Measurements from ENCODE around the gene FNDC3B.
A peak's percentile ranks its signal among the peaks of the same experiment; 100 is the strongest.
"Not testable (repeated sequence)": the region's sequence is repeated elsewhere in the genome, so short reads cannot be mapped to it uniquely, and the experiment has no call there.

FNDC3B gene

GRCh38 chr3:172222478-172223071, 183.2 kb downstream of the FNDC3B start:
- no peak for DNase-seq

DNA sequence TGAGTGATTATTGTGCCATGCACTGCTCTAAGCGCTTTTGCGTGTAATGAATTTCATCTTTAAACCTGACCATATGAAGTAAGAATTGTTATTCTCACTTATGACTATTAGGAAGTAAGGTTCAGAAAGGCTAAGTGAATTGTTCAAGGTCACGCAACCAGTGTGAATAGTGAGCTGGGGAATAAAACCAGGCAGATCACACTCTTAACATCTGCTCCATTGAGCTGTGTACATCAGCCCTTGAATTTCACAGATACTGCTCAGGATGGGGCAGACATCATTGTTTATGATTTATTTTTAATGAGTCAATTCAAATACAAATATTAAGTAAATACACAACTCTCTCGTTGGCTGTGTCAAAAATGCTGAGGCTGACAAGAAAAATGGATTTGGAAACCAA, 184.5 kb downstream of the FNDC3B start:
- DNase-seq, result peak; percentile 50

DNA sequence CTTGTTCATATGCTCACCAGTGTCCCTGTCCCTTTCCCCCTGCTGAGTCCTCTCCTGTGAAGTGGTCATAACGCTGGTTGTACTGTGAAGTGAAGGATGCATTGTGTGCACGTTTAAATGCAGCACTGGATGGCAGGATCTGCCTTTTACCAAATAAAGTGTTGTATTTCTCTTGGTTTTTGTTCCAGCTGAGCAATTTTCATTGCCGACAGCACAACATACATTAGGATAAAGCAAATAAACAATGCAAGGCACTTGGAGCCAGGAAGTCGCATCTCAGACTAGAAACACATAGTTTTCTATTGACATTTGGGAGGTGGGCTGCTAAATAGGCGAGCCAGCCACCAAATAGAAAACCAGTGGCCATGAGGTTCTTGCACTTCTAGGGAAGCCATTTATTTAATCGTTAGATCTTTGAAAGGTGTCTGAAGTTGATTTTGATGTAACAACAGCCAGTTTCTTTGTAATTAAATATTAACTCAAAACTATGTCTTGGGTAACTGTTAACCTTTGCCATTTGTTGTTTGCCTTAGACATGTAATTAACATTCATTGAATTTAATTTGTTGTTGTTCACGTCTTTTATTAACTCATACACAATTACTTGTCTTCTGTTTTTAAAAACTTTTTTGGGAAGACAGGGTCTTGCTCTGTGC, 185.3 kb downstream of the FNDC3B start:
- DNase-seq, result peak; percentile 90

GRCh38 chr3:172225215-172225707, 185.9 kb downstream of the FNDC3B start:
- no peak for DNase-seq

DNA sequence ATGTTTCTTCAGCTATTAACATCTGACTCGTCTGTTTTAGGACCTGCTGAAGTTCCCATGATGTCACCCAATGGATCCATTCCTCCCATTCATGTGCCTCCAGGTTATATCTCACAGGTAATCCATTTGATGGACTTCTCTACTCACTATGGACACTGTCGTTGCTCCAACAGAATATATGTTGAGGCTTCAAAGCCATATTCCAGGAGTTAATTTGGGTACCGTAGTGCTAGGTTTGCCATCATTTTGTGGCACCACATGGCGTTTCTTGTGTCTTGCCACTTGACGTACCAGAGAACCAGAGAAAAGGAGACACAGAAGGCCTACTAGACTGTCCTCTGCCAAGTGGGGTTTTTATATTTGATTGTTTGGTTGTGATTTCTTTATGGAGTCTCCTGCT, 187.5 kb downstream of the FNDC3B start:
- DNase-seq, result no peak

DNA sequence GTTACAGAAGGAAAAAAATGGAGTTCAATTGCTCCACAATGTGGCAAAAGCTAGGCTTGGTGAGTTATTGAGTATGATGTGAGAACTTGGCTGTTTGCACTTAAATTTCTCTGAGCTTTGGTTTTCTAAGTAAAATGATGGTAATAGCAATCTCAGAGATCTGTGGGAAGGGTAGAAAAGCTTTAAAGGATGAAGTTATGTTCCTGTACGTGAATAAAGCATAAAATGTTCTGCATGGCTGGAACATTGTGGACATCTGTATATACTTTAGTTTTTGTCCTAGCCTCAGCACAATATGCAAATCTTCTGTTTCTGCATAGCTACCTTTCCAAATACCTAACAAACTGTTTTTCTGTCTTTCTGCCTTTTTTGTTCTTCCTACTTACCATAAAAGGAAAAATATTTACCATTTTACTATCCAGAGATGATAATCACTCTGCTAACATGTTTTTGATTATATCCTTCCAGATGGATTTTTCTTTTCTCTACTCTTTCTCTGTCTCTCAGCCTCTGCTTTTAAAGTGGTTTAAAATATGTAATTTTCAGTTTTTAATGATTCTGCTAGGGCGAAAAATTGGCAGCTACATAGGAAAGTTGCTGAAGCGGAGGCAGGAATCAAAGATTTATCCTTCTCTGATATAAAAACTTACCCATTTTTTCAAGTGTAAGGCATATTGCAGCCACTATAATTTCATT, 188.1 kb downstream of the FNDC3B start:
- no peak for DNase-seq

- DNase-seq, result no peak
Observed at GRCh38 chr3:172228036-172228415, 188.6 kb downstream of the FNDC3B start.

DNA sequence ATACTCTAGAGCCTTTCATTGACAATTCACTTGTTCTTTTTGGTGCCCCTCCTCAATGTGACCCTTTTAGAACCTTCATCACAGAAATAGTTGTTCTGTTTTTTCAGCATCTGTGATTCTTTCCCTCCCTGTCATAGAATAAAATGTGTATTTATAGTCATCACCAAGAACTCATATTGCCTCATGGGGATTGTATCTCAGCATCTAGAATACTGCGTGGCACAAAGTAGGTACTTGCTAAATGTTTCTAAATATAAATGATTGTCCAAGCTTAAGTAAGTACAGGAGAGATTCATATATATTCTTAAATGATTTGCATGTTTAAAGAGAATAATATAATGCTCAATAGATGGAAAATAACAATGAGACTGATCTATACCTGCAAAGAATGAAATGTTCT, 190.1 kb downstream of the FNDC3B start:
- DNase-seq, result no peak

GRCh38 chr3:172231318-172231901, 192.0 kb downstream of the FNDC3B start:
- DNase-seq, result no peak

GRCh38 chr3:172232579-172233212, 193.3 kb downstream of the FNDC3B start:
- no peak for DNase-seq

GRCh38 chr3:172233474-172234277, 194.3 kb downstream of the FNDC3B start:
- no peak for DNase-seq

- no peak for DNase-seq
Observed at GRCh38 chr3:172235698-172236097, 196.3 kb downstream of the FNDC3B start.

DNA sequence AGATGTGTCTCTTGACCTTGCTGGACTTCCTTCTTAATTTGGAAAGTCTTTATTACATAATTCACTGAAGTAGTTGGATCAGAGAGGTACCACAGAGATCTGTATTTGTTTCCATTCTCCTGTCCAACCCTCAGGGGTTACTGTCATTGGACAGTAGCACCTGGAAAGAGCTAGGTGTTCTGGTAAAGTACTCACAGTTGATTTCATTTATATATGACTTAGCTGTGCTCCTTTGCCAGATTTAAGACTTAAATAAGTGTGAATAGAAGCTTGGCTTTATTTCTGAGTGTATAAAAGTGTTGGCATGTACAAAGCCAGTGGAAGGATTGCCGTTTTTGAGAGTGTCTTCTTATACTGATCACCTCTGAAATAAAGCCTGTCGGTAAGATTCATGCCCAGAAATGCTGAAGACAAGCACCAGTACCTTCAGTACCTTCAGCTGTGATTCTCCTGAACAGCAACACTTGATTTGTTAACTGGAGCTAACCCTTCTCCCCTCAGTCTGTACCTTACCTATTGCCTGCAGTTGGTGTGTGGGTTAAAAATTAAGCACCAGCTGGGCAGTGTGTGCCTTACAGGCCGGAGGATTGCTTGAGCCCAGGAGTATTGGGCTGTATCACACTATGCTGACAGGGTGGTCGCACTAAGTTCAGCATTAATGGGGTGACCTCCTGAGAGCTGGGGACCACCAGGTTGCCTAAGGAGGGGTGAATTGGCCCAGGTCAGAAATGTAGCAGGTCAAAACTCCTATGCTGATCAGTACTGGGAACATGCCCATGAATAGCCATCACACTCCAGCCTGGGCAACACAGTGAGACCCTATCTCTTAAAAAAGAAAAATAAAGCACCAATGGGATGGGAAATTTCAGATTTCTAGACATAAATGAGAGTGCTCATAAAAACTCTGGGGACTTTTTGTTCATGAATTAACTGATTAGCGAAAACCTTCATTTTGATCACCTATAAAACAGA, 197.7 kb downstream of the FNDC3B start:
- no peak for DNase-seq

DNA sequence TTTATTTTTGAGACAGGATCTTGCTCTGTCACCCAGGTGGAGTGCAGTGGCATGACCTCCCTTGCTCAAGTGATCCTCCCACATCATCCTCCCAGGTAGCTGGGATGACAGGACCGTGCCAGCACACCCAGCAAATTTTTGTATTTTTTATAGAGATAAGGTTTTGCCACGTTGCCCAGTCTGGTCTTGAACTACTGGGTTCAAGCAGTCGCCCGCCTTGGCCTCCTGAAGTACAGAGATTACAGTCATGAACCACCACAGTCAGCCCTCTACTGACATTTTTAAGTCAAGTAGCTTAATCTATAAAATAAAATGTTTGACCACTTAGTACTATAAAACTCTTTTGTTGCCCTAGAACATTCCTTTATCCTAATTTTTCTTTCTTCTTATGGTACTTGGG, 198.8 kb downstream of the FNDC3B start:
- no peak for DNase-seq

DNA sequence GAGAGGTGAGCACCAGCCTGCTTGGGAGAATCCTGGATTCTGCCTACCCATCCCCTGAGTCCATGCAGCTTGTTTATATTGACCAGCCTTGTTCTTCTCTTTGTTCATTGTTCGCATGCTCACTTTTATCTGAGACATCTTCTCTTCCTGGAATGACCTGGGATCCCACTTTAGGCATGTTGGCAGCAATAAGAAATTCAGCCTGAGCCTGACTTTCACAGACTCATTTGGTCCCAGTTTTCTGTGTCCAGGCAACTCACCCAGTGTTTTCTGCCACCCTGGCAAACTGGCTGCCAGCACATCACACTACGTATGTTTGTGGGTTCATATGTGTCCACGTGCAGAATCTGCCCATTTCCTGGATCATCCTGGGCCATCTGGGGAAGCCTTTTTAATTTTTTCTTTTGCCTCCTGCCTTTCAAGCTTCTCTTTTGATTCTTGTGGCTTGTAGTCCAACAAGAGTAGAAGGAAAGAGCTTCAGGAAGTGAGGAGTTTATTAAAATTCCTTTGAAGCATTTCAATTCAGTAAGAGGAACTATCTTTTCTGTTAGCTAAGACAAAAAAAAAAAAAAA, 199.9 kb downstream of the FNDC3B start:
- no peak for DNase-seq

GRCh38 chr3:172241405-172241804, 202.0 kb downstream of the FNDC3B start:
- DNase-seq, result no peak

GRCh38 chr3:172242471-172242870, 203.1 kb downstream of the FNDC3B start:
- not testable (repeated sequence) for DNase-seq

DNA sequence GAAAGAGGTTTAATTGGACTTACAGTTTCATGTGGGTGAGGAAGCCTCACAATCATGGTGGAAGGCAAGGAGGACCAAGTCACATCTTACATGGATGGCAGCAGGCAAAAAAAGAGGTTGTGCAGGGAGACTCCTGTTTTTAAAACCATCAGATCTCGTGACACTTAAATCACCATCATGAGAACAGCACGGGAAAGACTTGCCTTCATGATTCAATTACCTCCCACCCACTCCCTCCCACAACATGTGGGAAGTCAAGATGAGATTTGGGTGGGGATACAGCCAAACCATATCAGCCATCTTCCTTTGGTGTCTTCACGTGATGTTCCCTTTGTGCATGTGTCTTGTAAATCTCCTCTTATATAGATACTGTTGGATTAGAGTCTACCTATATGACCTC, 204.0 kb downstream of the FNDC3B start:
- DNase-seq, result not testable (repeated sequence)

GRCh38 chr3:172244011-172244410, 204.6 kb downstream of the FNDC3B start:
- no peak for DNase-seq

DNA sequence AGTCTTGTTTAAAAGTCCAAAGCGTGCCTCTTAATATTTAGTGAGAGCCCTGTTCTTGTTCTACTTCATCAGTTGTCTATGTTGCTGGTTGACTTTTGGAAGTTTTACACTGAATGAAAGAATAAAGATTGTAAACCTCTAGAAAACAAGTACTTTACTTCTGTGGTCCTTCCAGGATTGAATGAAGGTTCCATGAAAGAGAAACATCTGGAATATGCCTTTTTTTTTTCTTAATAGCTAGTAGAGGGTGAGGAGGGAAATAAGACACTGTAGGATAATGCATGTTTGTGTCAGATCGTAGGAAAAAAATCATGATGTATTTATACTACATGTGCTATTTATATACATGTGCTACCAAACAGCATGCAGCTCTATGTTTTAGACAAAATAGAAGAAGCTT, 205.9 kb downstream of the FNDC3B start:
- DNase-seq, result no peak

Measured in NCI-H1092 (cell line).